ENCODE results near the gene USP20. TPM values are rescaled to one million over a fixed set of nuclear protein-coding genes. Genes with fewer than 3 reads are reported as not detected.

The USP20 gene
- total RNA-seq, 2 donors from 2014 or later = 14.5 to 23.4 TPM

- no peak for TF ChIP-seq CTCF (IDR thresholded peaks at IDR 0.05)
- no peak for TF ChIP-seq POLR2A (IDR thresholded peaks at IDR 0.05)
- intact Hi-C loops (cut with DNase I) = no loop called here
- Histone ChIP-seq H3K9me3 (no peaks in the 10 kb centered on the region), H3K36me3 (replicated peaks in 1 of 2; ENCODE audit: insufficient read depth in 1 of 2, low read depth in 2 of 2) (no peaks in the 10 kb centered on the region), H3K27ac (no peak overlapping the region), H3K4me3 (no peak overlapping the region), H3K27me3 (no peaks in the 10 kb centered on the region), H3K4me1 (no peaks in the 10 kb centered on the region)
- DNase-seq (no peak), ATAC-seq (no peak)
- 90 to 91% methylated on average over 8 of the region's 8 CpGs for WGBS, 2 donors
Measured at GRCh38 chr9:129902740-129903134, 67.5 kb downstream of the USP20 start.

- DNase-seq (no peak), ATAC-seq (no peak)
- no peaks in the 10 kb centered on the region for H3K36me3 ChIP-seq (replicated peaks in 1 of 2; ENCODE audit: insufficient read depth in 1 of 2, low read depth in 2 of 2)
- no peaks in the 10 kb centered on the region for H3K9me3 ChIP-seq
- intact Hi-C loops (cut with DNase I) = no loop called here
- no peak overlapping the region for H3K27ac ChIP-seq
- H3K4me1 ChIP-seq = no peaks in the 10 kb centered on the region
- H3K4me3 ChIP-seq = no peak overlapping the region
- 94 to 97% methylated on average over 4 of the region's 4 CpGs for WGBS, 2 donors
- TF ChIP-seq CTCF (IDR thresholded peaks at IDR 0.05) (no peak), POLR2A (IDR thresholded peaks at IDR 0.05) (no peak)
- H3K27me3 ChIP-seq = no peaks in the 10 kb centered on the region
Measured at GRCh38 chr9:129904734-129905133, 69.5 kb downstream of the USP20 start.

- H3K27me3 ChIP-seq = no peaks in the 10 kb centered on the region
- H3K9me3 ChIP-seq = no peaks in the 10 kb centered on the region
- DNase-seq = no peak
- no peak overlapping the region for H3K4me3 ChIP-seq
- H3K36me3 ChIP-seq (replicated peaks in 1 of 2; ENCODE audit: insufficient read depth in 1 of 2, low read depth in 2 of 2) = no peaks in the 10 kb centered on the region
- intact Hi-C loops (cut with DNase I) = no loop called here
- no peak overlapping the region for H3K27ac ChIP-seq
- 95 to 98% methylated on average over 4 of the region's 4 CpGs for WGBS, 2 donors
- no peak for TF ChIP-seq CTCF (IDR thresholded peaks at IDR 0.05)
- no peak for TF ChIP-seq POLR2A (IDR thresholded peaks at IDR 0.05)
- no peaks in the 10 kb centered on the region for H3K4me1 ChIP-seq
- ATAC-seq = no peak
Measured at GRCh38 chr9:129906298-129906697, 71.0 kb downstream of the USP20 start.

- H3K4me3 ChIP-seq = no peak overlapping the region
- no peaks in the 10 kb centered on the region for H3K4me1 ChIP-seq
- TF ChIP-seq CTCF (IDR thresholded peaks at IDR 0.05) (no peak), POLR2A (IDR thresholded peaks at IDR 0.05) (no peak)
- H3K27me3 ChIP-seq = no peaks in the 10 kb centered on the region
- intact Hi-C loops (cut with DNase I) = no loop called here
- H3K27ac ChIP-seq = no peak overlapping the region
- DNase-seq (no peak), ATAC-seq (no peak)
- no peaks in the 10 kb centered on the region for H3K9me3 ChIP-seq
- WGBS, 2 donors = 93 to 98% methylated on average over 4 of the region's 4 CpGs
- no peaks in the 10 kb centered on the region for H3K36me3 ChIP-seq (replicated peaks in 1 of 2; ENCODE audit: insufficient read depth in 1 of 2, low read depth in 2 of 2)
Measured at GRCh38 chr9:129907201-129907600, 71.9 kb downstream of the USP20 start.

- Histone ChIP-seq H3K9me3 (no peaks in the 10 kb centered on the region), H3K4me3 (no peak overlapping the region), H3K4me1 (no peaks in the 10 kb centered on the region), H3K36me3 (replicated peaks in 1 of 2; ENCODE audit: insufficient read depth in 1 of 2, low read depth in 2 of 2) (no peaks in the 10 kb centered on the region), H3K27ac (no peak overlapping the region), H3K27me3 (no peaks in the 10 kb centered on the region)
- ATAC-seq (no peak), DNase-seq (no peak)
- intact Hi-C loops (cut with DNase I) = no loop called here
- no peak for TF ChIP-seq CTCF (IDR thresholded peaks at IDR 0.05)
- no peak for TF ChIP-seq POLR2A (IDR thresholded peaks at IDR 0.05)
- 79 to 81% methylated on average over 4 of the region's 4 CpGs for WGBS, 2 donors
Measured at GRCh38 chr9:129908906-129909305, 73.6 kb downstream of the USP20 start.
